GM21723 (cell line): ENCODE data around the gene PPP1R36.
"Not testable (repeated sequence)": the region's sequence is repeated elsewhere in the genome, so short reads cannot be mapped to it uniquely, and the experiment has no call there.

Experiments used
- ATAC-seq: cut with Tn5 transposase; IDR thresholded peaks from one replicate; pipeline ENCODE4 v1.9.1; 2021; ENCODE audit warnings: mild to moderate bottlenecking, moderate library complexity; ENCODE audit not compliant: unreplicated experiment

Gene PPP1R36

DNA sequence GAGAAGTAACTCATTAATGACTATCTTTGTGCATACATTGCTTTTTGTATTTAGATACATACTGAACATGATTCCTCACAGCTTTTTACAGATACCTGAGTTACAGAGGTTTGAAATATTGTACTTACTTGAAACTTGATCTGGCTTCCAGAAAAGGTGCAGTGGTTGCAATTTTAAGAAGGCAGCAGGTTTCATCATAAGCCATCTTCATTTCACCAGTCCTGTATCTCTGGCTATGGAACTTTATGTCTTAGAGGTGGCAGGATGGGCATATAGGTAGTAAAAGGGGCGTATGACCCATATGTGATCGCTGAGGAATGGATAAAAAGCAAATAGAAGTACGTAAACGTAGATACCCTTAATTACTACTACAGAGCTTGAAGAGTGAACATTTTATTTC lies 31.5 kb upstream of the PPP1R36 start:
- no peak for ATAC-seq

DNA sequence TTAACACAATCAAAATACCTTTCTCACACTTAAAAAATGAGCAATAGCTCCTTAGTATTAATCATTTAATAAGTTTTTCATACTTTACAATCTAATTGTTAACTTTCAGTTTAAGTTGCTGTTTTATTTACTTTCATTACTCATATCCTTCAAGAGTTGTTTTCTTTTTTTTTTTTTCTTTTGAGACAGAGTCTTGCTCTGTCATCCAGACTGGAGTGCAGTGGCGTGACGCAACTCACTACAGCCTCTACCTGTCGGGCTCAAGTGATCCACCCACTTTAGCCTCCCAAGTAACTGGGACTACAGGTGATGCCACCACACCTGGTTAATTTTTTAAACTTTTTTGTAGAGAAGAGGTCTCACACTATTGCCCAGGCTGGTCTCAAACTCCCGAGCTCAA lies 29.1 kb upstream of the PPP1R36 start:
- no peak for ATAC-seq

DNA sequence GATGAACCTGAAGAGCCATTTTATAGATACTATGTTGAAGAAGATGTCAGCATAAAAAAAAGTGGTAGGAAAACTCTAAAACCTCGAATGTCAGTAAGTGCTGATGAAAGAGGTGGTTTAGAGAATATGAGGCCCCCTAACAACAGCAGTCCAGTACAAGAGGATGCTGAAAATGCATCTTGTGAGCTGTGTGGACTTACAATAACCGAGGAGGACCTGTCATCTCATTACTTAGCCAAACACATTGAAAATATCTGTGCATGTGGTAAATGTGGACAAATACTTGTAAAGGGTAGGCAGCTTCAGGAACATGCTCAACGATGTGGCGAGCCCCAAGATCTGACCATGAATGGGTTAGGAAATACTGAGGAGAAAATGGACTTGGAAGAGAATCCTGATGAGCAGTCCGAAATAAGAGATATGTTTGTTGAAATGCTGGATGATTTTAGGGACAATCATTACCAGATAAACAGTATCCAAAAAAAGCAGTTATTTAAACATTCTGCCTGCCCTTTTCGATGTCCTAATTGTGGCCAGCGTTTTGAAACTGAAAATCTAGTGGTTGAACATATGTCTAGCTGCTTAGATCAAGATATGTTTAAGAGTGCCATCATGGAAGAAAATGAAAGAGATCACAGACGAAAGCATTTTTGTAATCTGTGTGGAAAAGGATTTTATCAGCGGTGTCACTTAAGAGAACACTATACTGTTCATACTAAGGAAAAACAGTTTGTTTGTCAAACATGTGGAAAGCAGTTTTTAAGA lies 27.0 kb upstream of the PPP1R36 start:
- no peak for ATAC-seq

DNA sequence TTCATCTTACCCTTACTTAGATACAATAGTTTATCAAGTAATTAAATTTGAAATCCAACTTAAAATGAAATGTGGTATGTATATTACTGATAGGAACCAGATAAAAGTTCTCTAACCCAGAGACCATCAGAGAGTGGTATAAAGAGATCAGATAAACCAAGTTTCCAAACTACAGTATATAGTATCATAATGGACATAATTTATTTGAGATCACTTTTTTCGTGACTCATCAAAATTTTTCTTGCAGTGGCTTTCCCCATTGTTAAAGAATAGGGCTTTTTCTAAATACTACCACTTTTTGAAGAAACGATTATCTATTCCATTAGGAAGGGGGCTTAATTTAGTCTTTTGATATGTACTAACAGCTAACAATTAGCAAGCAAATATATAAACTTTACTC lies 24.4 kb upstream of the PPP1R36 start:
- no peak for ATAC-seq

DNA sequence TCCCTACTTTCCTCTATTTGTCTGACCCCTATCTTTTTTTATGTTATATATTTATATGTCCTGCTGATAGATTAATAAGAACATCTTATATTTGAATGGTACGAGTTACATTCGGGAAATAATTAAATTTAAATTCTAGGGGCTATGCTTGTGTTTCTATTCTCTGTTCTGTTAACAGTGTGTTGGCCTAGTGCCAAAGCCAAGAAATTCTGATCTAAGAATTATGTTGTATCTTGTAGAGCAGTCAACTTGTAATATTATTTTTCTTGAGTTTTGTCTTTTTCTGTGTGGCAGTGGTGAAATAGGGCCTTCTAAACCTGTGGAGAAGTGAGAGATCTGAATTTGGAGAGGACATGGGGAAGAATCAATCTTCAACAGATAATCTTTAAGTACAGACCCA lies 18.2 kb upstream of the PPP1R36 start:
- ATAC-seq = no peak

DNA sequence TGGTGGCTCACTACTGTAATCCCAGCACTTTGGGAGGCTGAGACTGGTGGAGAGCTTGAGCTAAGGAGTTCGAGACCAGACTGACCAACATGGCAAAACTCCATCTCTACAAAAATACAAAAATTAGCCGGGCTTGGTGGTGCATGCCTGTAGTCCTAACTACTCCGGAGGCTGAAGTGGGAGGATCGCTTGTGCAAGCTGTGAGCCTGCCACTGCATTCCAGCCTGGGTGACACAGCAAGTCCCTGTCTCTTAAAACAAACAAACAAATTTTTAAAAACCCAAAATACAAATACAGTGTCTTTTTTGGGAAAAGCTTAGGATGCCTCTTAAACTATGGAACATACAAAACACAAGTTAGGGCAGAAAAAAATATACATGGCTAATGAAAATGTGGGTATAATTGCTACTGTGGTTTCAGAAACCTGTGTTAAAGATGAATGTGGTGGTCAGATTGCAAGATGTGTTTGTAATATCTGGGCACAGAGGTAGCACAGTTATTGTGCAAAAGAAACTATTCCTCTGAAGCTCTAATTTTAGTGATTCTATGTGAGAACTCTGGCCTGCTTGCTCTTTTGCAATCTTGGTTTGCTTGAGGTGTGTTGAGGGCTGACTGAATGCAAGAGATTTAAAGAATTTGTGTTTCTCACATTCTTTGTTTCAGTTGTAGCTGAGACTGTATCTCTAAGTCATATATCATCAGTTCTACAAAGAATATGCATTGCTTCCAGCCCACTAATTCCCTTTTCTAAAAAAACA lies 13.1 kb upstream of the PPP1R36 start:
- ATAC-seq = no peak

DNA sequence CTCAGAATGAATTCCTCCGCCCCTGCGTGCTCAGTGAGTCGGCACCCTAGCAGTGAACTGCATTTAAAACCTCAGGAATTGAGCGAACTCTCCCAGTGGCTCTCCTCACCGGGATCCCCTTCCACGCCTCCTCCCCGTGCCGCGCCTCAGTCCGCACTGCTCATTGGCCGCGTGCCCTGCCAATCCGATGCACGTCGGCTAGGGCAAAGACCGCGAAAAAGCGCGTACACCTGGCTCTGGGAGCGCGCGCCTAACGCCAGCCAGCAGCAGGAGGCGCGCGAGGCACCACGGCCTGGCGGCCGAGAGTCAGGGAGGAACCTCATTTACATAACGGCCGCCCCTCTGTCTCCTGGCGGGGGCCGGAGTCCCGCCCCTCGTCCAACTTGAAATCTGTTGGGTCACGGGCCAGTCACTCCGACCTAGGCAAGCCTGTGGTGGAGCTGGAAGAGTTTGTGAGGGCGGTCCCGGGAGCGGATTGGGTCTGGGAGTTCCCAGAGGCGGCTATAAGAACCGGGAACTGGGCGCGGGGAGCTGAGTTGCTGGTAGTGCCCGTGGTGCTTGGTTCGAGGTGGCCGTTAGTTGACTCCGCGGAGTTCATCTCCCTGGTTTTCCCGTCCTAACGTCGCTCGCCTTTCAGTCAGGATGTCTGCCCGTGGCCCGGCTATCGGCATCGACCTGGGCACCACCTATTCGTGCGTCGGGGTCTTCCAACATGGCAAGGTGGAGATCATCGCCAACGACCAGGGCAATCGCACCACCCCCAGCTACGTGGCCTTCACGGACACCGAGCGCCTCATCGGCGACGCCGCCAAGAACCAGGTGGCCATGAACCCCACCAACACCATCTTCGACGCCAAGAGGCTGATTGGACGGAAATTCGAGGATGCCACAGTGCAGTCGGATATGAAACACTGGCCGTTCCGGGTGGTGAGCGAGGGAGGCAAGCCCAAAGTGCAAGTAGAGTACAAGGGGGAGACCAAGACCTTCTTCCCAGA lies 9.3 kb upstream of the PPP1R36 start, which contains the start of gene HSPA2:
HSPA2 (plus strand) TSS at position 534 of the 995 bp plus-strand sequence; CDS start at position 643, 109 bp downstream.
- ATAC-seq = peak; percentile 93

DNA sequence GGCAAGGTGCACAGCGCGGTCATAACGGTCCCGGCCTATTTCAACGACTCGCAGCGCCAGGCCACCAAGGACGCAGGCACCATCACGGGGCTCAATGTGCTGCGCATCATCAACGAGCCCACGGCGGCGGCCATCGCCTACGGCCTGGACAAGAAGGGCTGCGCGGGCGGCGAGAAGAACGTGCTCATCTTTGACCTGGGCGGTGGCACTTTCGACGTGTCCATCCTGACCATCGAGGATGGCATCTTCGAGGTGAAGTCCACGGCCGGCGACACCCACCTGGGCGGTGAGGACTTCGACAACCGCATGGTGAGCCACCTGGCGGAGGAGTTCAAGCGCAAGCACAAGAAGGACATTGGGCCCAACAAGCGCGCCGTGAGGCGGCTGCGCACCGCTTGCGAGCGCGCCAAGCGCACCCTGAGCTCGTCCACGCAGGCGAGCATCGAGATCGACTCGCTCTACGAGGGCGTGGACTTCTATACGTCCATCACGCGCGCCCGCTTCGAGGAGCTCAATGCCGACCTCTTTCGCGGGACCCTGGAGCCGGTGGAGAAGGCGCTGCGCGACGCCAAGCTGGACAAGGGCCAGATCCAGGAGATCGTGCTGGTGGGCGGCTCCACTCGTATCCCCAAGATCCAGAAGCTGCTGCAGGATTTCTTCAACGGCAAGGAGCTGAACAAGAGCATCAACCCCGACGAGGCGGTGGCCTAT lies 8.3 kb upstream of the PPP1R36 start:
- no peak for ATAC-seq

DNA sequence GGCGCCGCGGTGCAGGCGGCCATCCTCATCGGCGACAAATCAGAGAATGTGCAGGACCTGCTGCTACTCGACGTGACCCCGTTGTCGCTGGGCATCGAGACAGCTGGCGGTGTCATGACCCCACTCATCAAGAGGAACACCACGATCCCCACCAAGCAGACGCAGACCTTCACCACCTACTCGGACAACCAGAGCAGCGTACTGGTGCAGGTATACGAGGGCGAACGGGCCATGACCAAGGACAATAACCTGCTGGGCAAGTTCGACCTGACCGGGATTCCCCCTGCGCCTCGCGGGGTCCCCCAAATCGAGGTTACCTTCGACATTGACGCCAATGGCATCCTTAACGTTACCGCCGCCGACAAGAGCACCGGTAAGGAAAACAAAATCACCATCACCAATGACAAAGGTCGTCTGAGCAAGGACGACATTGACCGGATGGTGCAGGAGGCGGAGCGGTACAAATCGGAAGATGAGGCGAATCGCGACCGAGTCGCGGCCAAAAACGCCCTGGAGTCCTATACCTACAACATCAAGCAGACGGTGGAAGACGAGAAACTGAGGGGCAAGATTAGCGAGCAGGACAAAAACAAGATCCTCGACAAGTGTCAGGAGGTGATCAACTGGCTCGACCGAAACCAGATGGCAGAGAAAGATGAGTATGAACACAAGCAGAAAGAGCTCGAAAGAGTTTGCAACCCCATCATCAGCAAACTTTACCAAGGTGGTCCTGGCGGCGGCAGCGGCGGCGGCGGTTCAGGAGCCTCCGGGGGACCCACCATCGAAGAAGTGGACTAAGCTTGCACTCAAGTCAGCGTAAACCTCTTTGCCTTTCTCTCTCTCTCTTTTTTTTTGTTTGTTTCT lies 7.6 kb upstream of the PPP1R36 start:
- ATAC-seq = no peak

DNA sequence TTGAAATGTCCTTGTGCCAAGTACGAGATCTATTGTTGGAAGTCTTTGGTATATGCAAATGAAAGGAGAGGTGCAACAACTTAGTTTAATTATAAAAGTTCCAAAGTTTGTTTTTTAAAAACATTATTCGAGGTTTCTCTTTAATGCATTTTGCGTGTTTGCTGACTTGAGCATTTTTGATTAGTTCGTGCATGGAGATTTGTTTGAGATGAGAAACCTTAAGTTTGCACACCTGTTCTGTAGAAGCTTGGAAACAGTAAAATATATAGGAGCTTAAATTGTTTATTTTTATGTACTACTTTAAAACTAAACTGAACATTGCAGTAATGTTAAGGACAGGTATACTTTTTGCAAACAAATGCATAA lies 6.9 kb upstream of the PPP1R36 start:
- no peak for ATAC-seq

DNA sequence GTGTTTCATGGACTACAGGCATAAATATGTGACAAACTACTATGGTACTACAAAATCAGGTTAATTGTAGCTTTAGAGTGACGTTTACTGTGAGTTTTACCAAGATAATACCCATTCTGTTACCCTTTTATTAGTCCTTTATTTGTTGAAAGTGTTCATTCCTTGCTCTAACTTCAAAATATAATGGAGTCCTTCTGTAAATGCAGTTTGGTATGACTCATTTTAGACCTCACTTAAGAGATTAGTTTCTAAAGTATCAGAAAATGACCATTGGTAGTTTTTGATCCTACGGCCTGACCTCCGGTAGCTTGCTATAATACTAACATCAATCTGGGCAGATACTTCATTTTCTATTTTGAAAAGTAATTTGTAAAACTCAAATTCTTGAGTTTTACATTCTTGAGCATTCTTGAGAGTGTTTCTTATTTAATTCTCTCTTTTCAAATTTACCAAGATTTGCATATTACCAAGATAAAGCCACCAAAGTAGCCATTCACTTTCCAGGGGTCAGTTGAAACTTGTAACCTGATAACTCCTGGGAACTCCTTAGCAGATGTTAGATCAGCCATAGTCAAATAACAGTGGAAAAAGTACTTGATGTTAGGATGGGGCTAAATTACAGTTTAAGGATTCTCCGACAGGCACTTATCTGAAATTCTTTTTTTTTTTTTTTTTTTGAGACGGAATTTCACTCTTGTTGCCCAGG lies 5.0 kb upstream of the PPP1R36 start:
- no peak for ATAC-seq

DNA sequence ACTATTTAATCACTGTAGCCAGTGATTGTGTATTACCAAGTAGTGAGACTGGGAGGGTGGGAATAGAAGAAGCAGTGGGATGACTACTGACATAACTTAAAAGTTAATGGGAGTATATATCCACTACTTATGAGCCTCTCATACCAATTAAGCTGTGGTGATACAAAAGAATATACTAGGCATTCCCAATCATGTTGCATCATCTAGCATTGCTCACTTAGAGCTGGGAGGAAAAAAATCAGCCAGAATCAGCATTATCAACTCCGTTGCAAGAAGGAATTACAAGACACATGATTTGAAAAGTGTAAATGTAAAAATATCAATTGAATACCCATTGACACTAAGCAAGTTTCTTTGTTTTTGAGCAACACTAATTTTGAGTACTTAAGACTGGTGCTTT lies 745 bp upstream of the PPP1R36 start:
- ATAC-seq = no peak

DNA sequence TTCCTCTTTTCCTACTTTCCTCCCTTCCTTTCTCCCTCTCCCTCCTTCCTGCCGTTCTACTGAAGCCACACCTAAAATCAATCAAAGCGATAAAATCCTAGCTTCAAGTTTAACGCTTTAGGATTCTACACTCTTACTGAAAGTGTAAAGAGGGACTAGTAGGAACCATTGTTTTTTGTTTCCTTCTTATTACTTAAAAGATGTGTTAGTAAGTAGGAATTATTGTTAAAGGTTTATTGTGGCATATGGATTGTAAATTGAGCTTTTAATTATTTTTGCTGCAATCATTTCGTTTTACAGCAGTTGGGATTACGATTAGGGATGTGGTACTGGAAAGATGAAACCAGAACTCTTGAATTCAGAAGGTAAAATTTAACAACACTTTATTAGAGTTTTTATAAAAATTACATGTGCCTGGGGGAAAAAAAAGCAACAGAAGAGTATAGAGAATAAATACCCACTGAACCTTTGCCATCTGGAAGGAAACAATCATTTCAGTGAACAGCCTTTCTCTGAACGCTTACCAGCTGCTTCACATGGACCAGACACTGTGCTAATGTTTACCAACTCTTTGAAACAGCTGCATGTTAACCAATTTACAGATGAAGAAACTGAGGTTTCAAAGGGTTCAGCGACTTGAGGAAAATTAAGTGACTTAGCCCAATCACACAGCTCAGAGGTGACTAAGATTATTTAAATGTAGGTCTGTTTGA lies 1.0 kb downstream of the PPP1R36 start:
- ATAC-seq = no peak

DNA sequence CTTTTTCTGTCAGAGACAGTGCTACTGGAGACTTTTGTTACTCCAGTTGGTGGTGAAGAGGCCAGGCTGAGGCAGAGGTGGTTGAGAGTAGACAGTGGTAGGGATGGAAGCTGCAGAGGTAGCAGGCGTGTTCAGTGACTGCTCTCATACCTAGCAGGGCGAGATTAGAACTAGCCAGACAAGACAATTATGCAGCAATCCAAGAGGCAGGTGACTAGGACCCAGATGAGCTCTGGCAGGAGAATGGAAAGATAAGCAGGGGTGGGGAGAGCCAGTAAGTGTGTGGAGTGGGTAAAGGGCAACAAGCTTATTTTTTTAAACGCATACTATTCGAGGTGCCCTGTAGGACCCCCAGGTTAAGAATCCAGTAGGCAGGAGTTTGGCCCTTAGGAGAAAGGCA lies 4.8 kb downstream of the PPP1R36 start:
- no peak for ATAC-seq

DNA sequence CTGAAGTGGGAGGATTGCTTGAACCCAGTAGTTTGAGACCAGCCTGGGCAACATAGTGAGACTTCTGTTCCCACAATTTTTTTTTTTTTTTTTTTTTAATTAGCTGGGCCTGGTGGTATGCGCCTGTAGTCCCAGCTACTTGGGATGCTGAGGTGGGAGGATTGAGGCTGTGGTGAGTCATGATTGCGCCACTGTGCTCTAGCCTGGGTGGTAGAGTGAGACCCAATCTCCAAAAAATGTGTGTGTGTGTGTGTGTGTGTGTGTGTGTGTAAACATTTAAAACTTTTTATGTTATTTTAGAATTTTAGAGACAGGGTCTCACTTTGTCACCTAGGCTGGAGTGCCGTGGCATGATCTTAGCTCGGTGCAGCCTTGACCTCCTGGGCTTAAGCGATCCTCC lies 6.8 kb downstream of the PPP1R36 start:
- ATAC-seq = no peak

DNA sequence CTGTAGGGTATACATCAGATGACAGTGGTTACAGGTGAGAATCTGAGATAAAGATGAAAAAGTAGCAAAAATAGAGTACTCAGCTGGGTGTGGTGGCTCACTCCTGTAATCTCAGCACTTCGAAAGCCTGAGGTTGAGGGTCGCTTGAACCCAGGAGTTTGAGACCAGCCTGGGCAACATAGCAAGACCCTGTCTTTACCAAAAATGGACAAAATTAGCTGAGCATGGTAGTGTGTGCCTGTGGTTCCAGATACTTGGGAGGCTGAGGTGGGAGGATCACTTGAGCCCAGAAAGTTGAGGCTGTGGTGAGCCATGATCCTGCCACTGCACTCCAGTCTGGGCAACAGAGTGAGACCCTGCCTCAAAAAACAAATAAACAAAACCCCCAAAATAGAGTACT lies 8.5 kb downstream of the PPP1R36 start:
- ATAC-seq = not testable (repeated sequence)

DNA sequence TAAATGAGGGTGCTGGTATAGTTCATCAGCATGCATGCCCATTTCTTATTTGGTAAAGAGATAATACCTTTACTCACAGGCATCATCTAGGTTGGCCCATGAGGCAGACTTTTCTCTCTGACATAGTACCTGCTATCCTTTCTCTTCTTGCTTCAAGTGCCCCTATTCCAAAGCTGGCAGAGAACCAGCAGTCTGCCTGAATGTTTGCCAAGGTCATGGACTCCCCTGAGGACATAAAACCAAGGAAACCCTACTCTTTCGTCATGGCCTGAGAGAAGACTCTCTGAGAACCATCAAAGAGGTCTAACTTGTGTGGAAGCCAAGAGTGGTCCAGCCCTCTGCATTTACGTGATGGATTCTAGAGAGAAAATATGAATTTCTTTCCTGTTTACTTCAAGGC lies 11.9 kb downstream of the PPP1R36 start:
- no peak for ATAC-seq

DNA sequence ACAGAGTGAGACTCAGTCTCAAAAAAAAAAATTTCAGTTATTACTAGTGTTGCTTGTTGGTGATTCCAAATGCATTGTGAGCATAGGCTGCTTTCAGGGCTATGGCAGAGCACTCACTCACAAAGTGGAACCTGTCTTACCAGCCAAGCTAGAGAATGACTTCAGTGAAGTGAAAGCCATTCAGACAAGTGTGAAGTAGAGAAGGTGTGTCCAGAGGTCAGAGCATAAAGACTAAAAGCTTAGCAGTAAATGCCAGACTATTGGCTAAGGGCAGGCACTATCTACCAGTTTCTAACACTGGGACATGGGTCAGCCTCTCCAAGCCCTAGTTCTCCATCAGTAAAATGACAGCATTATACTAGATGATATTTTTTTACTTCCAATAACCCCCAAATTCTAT lies 12.7 kb downstream of the PPP1R36 start:
- ATAC-seq = no peak
